GM06990 (cell line): ENCODE measurements around the gene LYRM1.

Source experiments
- DNase-seq: peaks from one replicate; pipeline ENCODE4 v3.0.0-alpha.2; 2011; ENCODE audit not compliant: insufficient read length; ENCODE audit errors: extremely low read depth
- H3K27me3 ChIP-seq: replicated peaks from 2 replicates; pipeline ENCODE4 v1.6.0; 2011; ENCODE audit warnings: low read length; ENCODE audit not compliant: control insufficient read depth, insufficient read depth
- H3K36me3 ChIP-seq: 2 replicates; pipeline ENCODE4 v1.5.1; 2011; ENCODE audit warnings: low read length; ENCODE audit not compliant: control insufficient read depth, insufficient read depth
- H3K4me3 ChIP-seq: replicated peaks from 2 replicates; pipeline ENCODE4 v1.5.1; 2011; ENCODE audit warnings: low read depth, mild to moderate bottlenecking, control low read depth, low read length
- CTCF ChIP-seq: IDR thresholded peaks from 2 replicates; pipeline ENCODE4 v1.5.1; 2011; ENCODE audit warnings: low read length, control low read depth, mild to moderate bottlenecking, inconsistent platforms; ENCODE audit not compliant: insufficient read depth, poor library complexity, severe bottlenecking

The LYRM1 gene

GRCh38 chr16:20950294-20950693 is 49.7 kb downstream of the LYRM1 start:
- Histone ChIP-seq H3K36me3 (no peaks in the 10 kb centered on the region), H3K27me3 (no peaks in the 10 kb centered on the region), H3K4me3 (no peak overlapping the region)
- TF ChIP-seq CTCF, result no peak
- no peak for DNase-seq

- TF ChIP-seq CTCF, result no peak
- no peaks in the 10 kb centered on the region for H3K36me3 ChIP-seq
Observed at GRCh38 chr16:20952139-20952920, 51.8 kb downstream of the LYRM1 start.

GRCh38 chr16:20954574-20954973 is 54.0 kb downstream of the LYRM1 start:
- no peak for TF ChIP-seq CTCF
- Histone ChIP-seq H3K27me3 (no peaks in the 10 kb centered on the region), H3K4me3 (no peak overlapping the region), H3K36me3 (no peaks in the 10 kb centered on the region)
- DNase-seq, result no peak

More at GRCh38 chr16:20952139-20952920, 51.8 kb downstream of the LYRM1 start:
- no peak for DNase-seq
- H3K27me3 ChIP-seq, result no peaks in the 10 kb centered on the region
- no peak overlapping the region for H3K4me3 ChIP-seq

- DNase-seq, result no peak
- Histone ChIP-seq H3K27me3 (no peaks in the 10 kb centered on the region), H3K36me3 (no peaks in the 10 kb centered on the region), H3K4me3 (no peak overlapping the region)
- TF ChIP-seq CTCF, result no peak
Observed at GRCh38 chr16:20956319-20956718, 55.7 kb downstream of the LYRM1 start.

GRCh38 chr16:20957153-20957552 is 56.6 kb downstream of the LYRM1 start:
- Histone ChIP-seq H3K4me3 (no peak overlapping the region), H3K36me3 (no peaks in the 10 kb centered on the region), H3K27me3 (no peaks in the 10 kb centered on the region)
- no peak for TF ChIP-seq CTCF
- DNase-seq, result no peak
